HEK293 (cell line): Measurements from ENCODE around the gene GINS1.
A peak's percentile ranks its signal among the peaks of the same experiment; 100 is the strongest.

ENCODE experiments used
- CTCF ChIA-PET: fragments of 350-600 bp; formaldehyde crosslinking; extraction: SDS; loops from one replicate; lab custom pipeline; 2021; ENCODE audit warnings: antibody characterized with exemption; lab: Yijun Ruan, JAX
- POLR2A ChIA-PET: fragments of 300-600 bp; formaldehyde crosslinking; extraction: SDS; loops from one replicate; lab custom pipeline; 2020; ENCODE audit warnings: antibody characterized with exemption, inconsistent platforms; lab: Yijun Ruan, JAX
- H3K27ac ChIP-seq: fragments of 200-500 bp; sonication (Bioruptor generic); 2 replicates; pipeline ENCODE4 v1.5.1; 2014; ENCODE audit warnings: low read depth, low read length, control low read depth, inconsistent platforms; ENCODE audit errors: extremely low read depth
- H3K36me3 ChIP-seq, 2 experiments: fragments of 200-500 bp in 1 of 2; sonication (Bioruptor generic) in 1 of 2; 1 replicate in 1 of 2; 2 replicates in 1 of 2; pipeline ENCODE4 v1.5.1; 2014 to 2017; ENCODE audit warnings: inconsistent platforms in 2 of 2, low read length in 2 of 2; ENCODE audit not compliant: control insufficient read depth in 2 of 2, insufficient read depth in 1 of 2
- H3K4me1 ChIP-seq: fragments of 200-500 bp; sonication (Bioruptor generic); 2 replicates; pipeline ENCODE4 v1.5.1; 2014; ENCODE audit warnings: mild to moderate bottlenecking, low read length, inconsistent platforms; ENCODE audit not compliant: control insufficient read depth, insufficient read depth
- H3K4me3 ChIP-seq: 2 replicates; pipeline ENCODE4 v1.5.1; 2011; ENCODE audit warnings: low read depth, mild to moderate bottlenecking, control low read depth, low read length, moderate library complexity
- H3K9me3 ChIP-seq: fragments of 200-500 bp; sonication (Bioruptor generic); 2 replicates; pipeline ENCODE4 v1.5.1; 2014; ENCODE audit warnings: low read depth, low read length, inconsistent platforms; ENCODE audit not compliant: control insufficient read depth, insufficient read depth
- GLI4 ChIP-seq: fragments of 450-650 bp; formaldehyde crosslinking; IDR thresholded peaks from 2 replicates; pipeline ENCODE4 v1.5.1; 2016; ENCODE audit warnings: missing biosample characterization, missing genetic modification characterization
- MYNN ChIP-seq: fragments of 450-650 bp; formaldehyde crosslinking; IDR thresholded peaks from 2 replicates; pipeline ENCODE4 v1.5.1; 2016; ENCODE audit warnings: missing biosample characterization, missing genetic modification characterization, borderline replicate concordance
- SCRT2 ChIP-seq: fragments of 450-650 bp; formaldehyde crosslinking; IDR thresholded peaks from 2 replicates; pipeline ENCODE4 v1.5.1; 2016; ENCODE audit warnings: missing biosample characterization, missing genetic modification characterization
- TCF7L2 ChIP-seq: IDR thresholded peaks from 2 replicates; pipeline ENCODE4 v1.6.1; 2011; ENCODE audit warnings: low read depth, mild to moderate bottlenecking, inconsistent platforms, low read length, moderate library complexity, borderline replicate concordance
- YY2 ChIP-seq: fragments of 450-650 bp; formaldehyde crosslinking; IDR thresholded peaks from 2 replicates; pipeline ENCODE4 v1.5.1; 2016; ENCODE audit warnings: missing biosample characterization, missing genetic modification characterization
- ZBTB26 ChIP-seq: fragments of 450-650 bp; formaldehyde crosslinking; optimal IDR thresholded peaks from 2 replicates; pipeline ENCODE3; 2016; ENCODE audit warnings: missing biosample characterization, mild to moderate bottlenecking, missing genetic modification characterization
- ZBTB8A ChIP-seq: fragments of 450-650 bp; formaldehyde crosslinking; IDR thresholded peaks from 2 replicates; pipeline ENCODE4 v1.5.1; 2016; ENCODE audit warnings: missing biosample characterization, missing genetic modification characterization
- ZNF138 ChIP-seq: fragments of 450-650 bp; formaldehyde crosslinking; IDR thresholded peaks from 2 replicates; pipeline ENCODE4 v1.5.1; 2016; ENCODE audit warnings: missing biosample characterization, missing genetic modification characterization, borderline replicate concordance
- ZNF148 ChIP-seq: fragments of 450-650 bp; formaldehyde crosslinking; IDR thresholded peaks from 2 replicates; pipeline ENCODE4 v1.5.0; 2017; ENCODE audit warnings: missing biosample characterization, missing genetic modification characterization, borderline replicate concordance
- ZNF16 ChIP-seq: fragments of 450-650 bp; formaldehyde crosslinking; IDR thresholded peaks from 2 replicates; pipeline ENCODE4 v1.5.1; 2016; ENCODE audit warnings: low read depth, missing biosample characterization, missing genetic modification characterization
- ZNF214 ChIP-seq: fragments of 450-650 bp; formaldehyde crosslinking; IDR thresholded peaks from 2 replicates; pipeline ENCODE4 v1.5.1; 2017; ENCODE audit warnings: missing biosample characterization, mild to moderate bottlenecking, missing genetic modification characterization, borderline replicate concordance
- ZNF239 ChIP-seq: fragments of 450-650 bp; formaldehyde crosslinking; IDR thresholded peaks from 2 replicates; pipeline ENCODE4 v1.5.1; 2016; ENCODE audit warnings: missing biosample characterization, missing genetic modification characterization
- ZNF350 ChIP-seq: fragments of 450-650 bp; formaldehyde crosslinking; IDR thresholded peaks from 2 replicates; pipeline ENCODE4 v1.5.0; 2017; ENCODE audit warnings: missing biosample characterization, mild to moderate bottlenecking, missing genetic modification characterization
- ZNF394 ChIP-seq: fragments of 450-650 bp; formaldehyde crosslinking; IDR thresholded peaks from 2 replicates; pipeline ENCODE4 v1.5.1; 2016; ENCODE audit warnings: missing biosample characterization, missing genetic modification characterization, mild to moderate bottlenecking, moderate library complexity, borderline replicate concordance
- ZNF510 ChIP-seq: fragments of 450-650 bp; formaldehyde crosslinking; IDR thresholded peaks from 2 replicates; pipeline ENCODE4 v1.5.1; 2018; ENCODE audit warnings: mild to moderate bottlenecking, missing genetic modification characterization, missing biosample characterization; ENCODE audit not compliant: insufficient replicate concordance
- ZNF600 ChIP-seq: fragments of 450-650 bp; formaldehyde crosslinking; IDR thresholded peaks from 2 replicates; pipeline ENCODE4 v1.5.1; 2016; ENCODE audit warnings: missing biosample characterization, missing genetic modification characterization
- ZNF624 ChIP-seq: fragments of 450-650 bp; formaldehyde crosslinking; IDR thresholded peaks from 2 replicates; pipeline ENCODE4 v1.5.1; 2017; ENCODE audit warnings: missing biosample characterization, missing genetic modification characterization
- ZNF629 ChIP-seq: fragments of 450-650 bp; formaldehyde crosslinking; IDR thresholded peaks from 2 replicates; pipeline ENCODE4 v1.5.1; 2017; ENCODE audit warnings: missing biosample characterization, missing genetic modification characterization
- ZNF654 ChIP-seq: fragments of 450-650 bp; formaldehyde crosslinking; IDR thresholded peaks from 2 replicates; pipeline ENCODE4 v1.5.1; 2016; ENCODE audit warnings: low read depth, missing biosample characterization, missing genetic modification characterization
- ZNF704 ChIP-seq: fragments of 450-650 bp; formaldehyde crosslinking; IDR thresholded peaks from 2 replicates; pipeline ENCODE4 v1.5.1; 2016; ENCODE audit warnings: missing biosample characterization, missing genetic modification characterization
- ZNF76 ChIP-seq: fragments of 450-650 bp; formaldehyde crosslinking; IDR thresholded peaks from 2 replicates; pipeline ENCODE4; 2016; ENCODE audit warnings: low read depth, missing biosample characterization, missing genetic modification characterization, borderline replicate concordance
- ZSCAN30 ChIP-seq: fragments of 450-650 bp; IDR thresholded peaks from 2 replicates; pipeline ENCODE4 v1.5.1; 2018; ENCODE audit warnings: missing biosample characterization, mild to moderate bottlenecking, missing genetic modification characterization, moderate library complexity
- TF ChIP-seq, protein P1 (sequence below): fragments of 450-650 bp; formaldehyde crosslinking; IDR thresholded peaks from 2 replicates; pipeline ENCODE4 v1.5.1; 2016; ENCODE audit warnings: missing biosample characterization, missing genetic modification characterization
- TF ChIP-seq, protein P2 (sequence below): fragments of 450-650 bp; formaldehyde crosslinking; IDR thresholded peaks from 2 replicates; pipeline ENCODE4 v1.5.1; 2016; ENCODE audit warnings: missing biosample characterization, missing genetic modification characterization
- TF ChIP-seq, protein P3 (sequence below): fragments of 450-650 bp; formaldehyde crosslinking; IDR thresholded peaks from 2 replicates; pipeline ENCODE4 v1.5.1; 2016; ENCODE audit warnings: missing biosample characterization, missing genetic modification characterization

GINS1 gene

DNA sequence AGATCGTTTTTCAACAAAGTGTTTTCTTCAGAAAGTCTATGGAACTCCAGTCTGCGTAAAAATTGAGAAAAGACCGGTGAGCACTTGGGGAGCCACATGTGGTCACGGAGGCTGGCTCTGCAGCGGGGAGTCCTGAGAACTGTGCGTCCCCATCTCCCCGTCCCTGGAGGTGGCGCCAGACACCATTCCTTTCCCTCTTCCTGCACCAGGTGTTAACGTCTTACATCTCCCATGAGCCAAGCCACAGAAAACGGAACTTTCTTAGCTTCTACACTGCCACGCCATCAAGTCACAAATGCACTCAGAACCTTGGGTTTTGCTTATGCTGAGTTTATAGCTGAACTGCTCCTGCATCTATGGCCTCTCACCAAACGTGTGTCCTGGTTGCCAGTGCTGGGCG is 62.6 kb downstream of the GINS1 start:
- Histone ChIP-seq H3K9me3 (no peaks in the 10 kb centered on the region), H3K4me1 (no peaks in the 10 kb centered on the region), H3K4me3 (no peak overlapping the region), H3K27ac (no peak overlapping the region), H3K36me3 (peaks cover 3 to 65% of the 10 kb centered on the region in 2 experiments; a peak in 2 of 3 replicates)
- POLR2A ChIA-PET = no interaction called here
- CTCF ChIA-PET = interaction anchor here (0.5 to 1.3 kb wide), 6 partner anchors 8 to 657 kb away, joined by 3 to 4 read pairs (median 3); no protein-coding TSS in a partner anchor
- TF ChIP-seq, protein P1, sequence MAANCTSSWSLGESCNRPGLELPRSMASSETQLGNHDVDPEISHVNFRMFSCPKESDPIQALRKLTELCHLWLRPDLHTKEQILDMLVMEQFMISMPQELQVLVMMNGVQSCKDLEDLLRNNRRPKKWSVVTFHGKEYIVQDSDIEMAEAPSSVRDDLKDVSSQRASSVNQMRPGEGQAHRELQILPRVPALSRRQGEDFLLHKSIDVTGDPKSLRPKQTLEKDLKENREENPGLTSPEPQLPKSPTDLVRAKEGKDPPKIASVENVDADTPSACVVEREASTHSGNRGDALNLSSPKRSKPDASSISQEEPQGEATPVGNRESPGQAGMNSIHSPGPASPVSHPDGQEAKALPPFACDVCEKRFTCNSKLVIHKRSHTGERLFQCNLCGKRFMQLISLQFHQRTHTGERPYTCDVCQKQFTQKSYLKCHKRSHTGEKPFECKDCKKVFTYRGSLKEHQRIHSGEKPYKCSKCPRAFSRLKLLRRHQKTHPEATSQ = no peak
- TF ChIP-seq ZNF394 (no peak), ZNF654 (tag by site-specific recombination) (peak; percentile 56), TCF7L2 (no peak), ZNF148 (tag by site-specific recombination) (no peak), ZNF16 (tag by site-specific recombination) (no peak), MYNN (tag by site-specific recombination) (no peak)
- TF ChIP-seq, all 188 proteins: peak for 1

DNA sequence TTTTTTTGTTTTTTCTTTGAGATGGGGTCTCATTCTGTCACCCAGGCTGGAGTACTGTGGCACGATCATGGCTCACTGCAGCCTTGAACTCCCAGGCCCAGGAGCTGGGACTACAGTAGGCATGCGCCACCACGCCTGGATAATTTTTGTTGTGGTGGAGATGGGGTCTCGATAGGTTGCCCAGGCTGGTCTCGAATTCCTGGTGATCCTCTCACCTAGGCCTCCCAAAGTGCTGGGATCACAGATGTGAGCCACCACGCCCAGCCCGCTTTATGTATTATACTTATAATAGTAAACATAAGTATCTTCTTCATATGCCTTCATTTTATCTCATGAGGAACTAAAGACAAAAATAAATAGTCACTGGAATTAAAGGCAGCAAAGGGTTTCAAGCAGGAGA is 63.5 kb downstream of the GINS1 start:
- Histone ChIP-seq H3K4me3 (no peak overlapping the region), H3K9me3 (no peaks in the 10 kb centered on the region), H3K4me1 (no peaks in the 10 kb centered on the region), H3K36me3 (peaks cover 3 to 61% of the 10 kb centered on the region in 2 experiments; a peak in 2 of 3 replicates), H3K27ac (no peak overlapping the region)
- ChIA-PET POLR2A (no interaction called here), CTCF (interaction anchor here (0.7 to 1.1 kb wide), 2 partner anchors 16 to 65 kb away, joined by 3 to 4 read pairs; no protein-coding TSS in a partner anchor)
- TF ChIP-seq ZNF704 (tag by site-specific recombination) (no peak), YY2 (tag by site-specific recombination) (no peak), ZNF138 (tag by site-specific recombination) (no peak), ZBTB8A (tag by site-specific recombination) (no peak), ZNF624 (tag by site-specific recombination) (no peak), ZNF350 (tag by site-specific recombination) (no peak), ZNF600 (no peak), ZSCAN30 (no peak), ZNF16 (tag by site-specific recombination) (no peak), ZNF239 (tag by site-specific recombination) (no peak), ZNF214 (tag by site-specific recombination) (no peak), ZNF629 (tag by site-specific recombination) (no peak), GLI4 (no peak), ZNF510 (tag by site-specific recombination) (no peak), ZBTB26 (tag by site-specific recombination) (no peak), ZNF76 (tag by site-specific recombination) (no peak), SCRT2 (tag by site-specific recombination) (no peak)
- TF ChIP-seq, protein P2, sequence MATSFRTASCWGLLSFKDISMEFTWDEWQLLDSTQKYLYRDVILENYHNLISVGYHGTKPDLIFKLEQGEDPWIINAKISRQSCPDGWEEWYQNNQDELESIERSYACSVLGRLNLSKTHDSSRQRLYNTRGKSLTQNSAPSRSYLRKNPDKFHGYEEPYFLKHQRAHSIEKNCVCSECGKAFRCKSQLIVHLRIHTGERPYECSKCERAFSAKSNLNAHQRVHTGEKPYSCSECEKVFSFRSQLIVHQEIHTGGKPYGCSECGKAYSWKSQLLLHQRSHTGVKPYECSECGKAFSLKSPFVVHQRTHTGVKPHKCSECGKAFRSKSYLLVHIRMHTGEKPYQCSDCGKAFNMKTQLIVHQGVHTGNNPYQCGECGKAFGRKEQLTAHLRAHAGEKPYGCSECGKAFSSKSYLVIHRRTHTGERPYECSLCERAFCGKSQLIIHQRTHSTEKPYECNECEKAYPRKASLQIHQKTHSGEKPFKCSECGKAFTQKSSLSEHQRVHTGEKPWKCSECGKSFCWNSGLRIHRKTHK (tag by site-specific recombination) = no peak
- TF ChIP-seq, protein P3, sequence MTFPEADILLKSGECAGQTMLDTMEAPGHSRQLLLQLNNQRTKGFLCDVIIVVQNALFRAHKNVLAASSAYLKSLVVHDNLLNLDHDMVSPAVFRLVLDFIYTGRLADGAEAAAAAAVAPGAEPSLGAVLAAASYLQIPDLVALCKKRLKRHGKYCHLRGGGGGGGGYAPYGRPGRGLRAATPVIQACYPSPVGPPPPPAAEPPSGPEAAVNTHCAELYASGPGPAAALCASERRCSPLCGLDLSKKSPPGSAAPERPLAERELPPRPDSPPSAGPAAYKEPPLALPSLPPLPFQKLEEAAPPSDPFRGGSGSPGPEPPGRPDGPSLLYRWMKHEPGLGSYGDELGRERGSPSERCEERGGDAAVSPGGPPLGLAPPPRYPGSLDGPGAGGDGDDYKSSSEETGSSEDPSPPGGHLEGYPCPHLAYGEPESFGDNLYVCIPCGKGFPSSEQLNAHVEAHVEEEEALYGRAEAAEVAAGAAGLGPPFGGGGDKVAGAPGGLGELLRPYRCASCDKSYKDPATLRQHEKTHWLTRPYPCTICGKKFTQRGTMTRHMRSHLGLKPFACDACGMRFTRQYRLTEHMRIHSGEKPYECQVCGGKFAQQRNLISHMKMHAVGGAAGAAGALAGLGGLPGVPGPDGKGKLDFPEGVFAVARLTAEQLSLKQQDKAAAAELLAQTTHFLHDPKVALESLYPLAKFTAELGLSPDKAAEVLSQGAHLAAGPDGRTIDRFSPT (tag by site-specific recombination) = no peak
